Measurements from ENCODE around the gene SYNJ1.
A peak's percentile ranks its signal among the peaks of the same experiment; 100 is the strongest.
"Not testable (repeated sequence)": the region's sequence is repeated elsewhere in the genome, so short reads cannot be mapped to it uniquely, and the experiment has no call there.

The SYNJ1 gene

DNA sequence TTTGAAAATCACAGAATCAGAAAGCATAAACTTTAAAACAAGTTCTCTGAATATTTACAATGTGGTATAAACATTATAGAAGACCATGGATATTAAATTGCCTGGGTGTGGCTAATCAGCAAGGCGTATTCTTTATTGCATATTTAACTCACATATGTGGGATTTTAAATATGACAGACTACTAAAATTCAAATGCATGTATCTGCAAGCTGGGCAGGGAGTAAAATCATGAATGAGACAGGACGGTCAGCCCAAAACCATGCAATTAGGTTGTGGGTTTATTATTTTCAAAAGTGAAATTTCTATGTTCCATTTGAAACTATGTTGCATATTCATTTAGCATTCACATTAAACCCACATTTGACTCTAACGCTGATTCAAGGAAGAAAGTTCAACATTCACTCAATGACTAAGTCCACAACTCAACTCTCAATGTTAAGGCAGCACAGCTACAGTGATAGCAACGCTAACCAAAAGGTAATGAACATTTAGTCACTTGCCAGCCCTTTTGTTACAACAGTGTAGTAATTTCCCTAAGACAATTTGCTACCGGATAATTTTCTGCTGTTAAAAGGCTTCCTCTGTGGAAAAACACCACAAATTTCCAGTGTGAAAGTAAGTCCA, 6.3 kb upstream of the SYNJ1 start:
- no peak for DNase-seq

DNA sequence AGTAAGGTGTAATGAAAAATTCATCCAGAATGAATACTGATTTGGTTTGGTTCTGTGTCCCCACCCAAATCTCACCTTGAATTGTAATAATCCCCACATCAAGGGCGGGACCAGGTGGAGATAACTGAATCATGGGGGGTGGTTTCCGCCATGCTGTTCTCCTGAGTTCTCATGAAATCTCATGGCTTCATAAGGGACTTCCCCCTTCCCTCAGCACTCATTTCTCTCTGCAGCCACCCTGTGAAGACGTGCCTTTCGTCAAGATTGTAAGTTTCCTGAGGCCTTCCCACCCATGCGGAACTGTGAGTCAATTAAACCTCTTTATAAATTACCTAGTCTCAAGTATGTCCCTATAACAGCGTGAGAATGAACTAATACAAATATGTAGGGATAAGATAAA, 5.5 kb upstream of the SYNJ1 start:
- DNase-seq = no peak

DNA sequence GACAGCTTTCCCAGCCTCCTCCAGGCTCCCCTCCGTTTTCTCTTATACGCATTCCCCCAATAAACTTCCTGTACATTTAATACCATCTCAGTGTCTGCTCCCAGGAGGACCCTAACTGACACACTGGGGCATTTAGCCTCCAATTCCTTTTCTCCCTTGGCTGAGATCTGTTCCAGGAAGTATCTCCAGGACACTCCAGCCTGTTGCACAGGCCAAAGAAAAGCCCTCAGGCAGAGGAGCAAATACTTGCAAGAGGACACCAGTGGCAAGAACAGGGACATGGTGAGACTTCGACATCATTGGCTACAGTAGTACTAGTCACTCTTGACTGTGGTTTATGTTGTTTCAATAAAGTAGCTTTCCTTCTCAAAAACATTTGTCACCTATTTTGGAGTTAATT, 4.7 kb upstream of the SYNJ1 start:
- DNase-seq = no peak

DNA sequence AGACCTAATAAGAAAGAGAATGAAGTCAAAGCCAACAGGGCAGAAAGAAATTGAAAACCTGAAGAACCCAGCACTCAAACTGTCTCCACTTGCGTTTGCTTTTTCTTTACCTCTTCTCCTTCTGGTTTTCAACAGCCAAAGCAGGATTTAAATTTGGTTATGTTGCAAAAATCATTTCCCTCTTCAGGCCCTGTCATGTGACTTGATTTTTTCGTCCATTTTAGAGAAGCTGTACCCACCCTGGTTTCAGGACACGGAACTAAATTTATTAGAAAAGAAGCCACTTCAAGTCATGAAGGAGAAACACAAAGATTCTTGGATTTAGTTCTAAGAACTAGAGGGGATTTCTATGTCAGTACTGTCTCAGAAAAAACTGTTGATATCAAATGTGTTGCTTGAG, 1.0 kb upstream of the SYNJ1 start:
- no peak for DNase-seq

DNA sequence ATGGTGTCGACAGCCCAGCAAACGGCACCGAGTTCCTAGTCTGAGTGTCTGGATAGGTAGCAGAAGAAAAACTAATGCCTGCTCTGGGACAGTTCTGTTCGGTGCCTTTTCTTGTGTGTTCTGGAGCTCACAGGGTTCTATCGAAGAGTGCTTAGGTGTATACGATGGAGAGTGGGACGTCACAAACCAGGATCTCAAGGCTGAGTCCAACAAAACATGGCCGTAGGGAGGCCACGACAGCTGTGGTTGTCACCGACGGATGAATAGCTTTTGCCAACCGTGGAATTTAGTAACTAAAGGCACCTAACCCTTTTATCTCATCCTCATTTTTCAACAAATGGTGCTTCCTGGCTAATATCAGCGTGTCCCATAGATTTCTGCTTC, 635 bp upstream of the SYNJ1 start:
- peak in 1 of 2 experiments; percentile 67 for DNase-seq

DNA sequence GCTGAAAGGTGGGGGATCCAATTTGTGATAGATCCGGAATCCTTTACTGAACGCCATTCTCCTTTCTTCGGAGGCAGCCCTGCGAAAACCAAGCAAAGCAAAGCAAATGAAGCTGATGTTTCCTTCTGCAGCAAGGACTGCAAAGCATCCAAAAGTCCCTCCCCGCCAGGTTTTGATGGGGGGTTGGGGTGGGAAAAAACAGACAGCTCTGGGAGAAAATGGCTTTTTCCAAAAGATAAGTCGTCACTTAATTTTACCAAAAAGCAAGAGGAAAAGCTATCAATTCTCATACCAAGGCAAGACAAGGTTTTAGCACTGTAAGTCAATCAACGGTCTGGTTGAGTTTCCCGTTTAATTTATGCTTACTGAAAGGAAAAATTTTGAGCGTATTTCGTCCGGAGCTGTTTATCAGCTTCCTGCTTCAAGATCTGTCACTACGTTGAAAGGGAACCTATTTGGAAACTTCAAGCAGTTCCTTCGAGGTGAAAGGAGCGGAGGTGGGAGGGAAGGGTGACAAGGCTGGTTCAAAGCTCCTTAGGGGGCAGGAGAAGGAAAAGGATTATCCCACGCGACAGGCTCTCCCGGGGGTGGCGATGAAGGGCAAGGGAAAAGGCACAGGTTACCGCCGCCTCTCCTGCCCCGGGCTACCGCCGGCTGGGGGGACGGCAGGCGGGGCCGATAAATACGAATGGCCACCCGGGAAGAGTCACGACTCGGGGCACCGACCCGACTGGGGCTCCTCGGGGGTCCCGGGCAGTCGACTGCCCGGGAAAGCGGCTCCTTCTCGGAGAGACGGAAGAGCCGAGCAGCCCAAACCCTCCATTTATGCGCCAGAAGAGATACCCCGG, 750 bp downstream of the SYNJ1 start:
- DNase-seq = peak; percentile 60 to 68

DNA sequence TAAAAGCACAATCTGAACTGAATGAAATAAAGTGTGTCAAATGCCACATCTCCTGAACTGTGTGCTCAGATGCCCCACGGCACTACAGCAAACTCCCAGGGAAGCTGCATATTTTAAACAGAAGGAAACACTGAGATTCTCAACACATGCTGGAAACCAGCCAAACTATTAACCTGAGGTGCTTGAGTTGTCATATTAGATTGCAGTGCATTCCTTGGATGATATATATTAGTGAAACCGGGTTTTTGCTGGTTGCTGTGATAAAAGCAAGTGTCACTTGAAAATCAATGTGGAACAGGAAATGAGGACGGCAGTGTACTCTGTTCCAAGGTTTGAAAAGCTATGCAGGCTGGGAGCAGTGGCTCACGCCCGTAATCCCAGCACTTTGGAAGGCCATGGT, 8.7 kb downstream of the SYNJ1 start:
- peak in 1 of 2 experiments; percentile 12 for DNase-seq

DNA sequence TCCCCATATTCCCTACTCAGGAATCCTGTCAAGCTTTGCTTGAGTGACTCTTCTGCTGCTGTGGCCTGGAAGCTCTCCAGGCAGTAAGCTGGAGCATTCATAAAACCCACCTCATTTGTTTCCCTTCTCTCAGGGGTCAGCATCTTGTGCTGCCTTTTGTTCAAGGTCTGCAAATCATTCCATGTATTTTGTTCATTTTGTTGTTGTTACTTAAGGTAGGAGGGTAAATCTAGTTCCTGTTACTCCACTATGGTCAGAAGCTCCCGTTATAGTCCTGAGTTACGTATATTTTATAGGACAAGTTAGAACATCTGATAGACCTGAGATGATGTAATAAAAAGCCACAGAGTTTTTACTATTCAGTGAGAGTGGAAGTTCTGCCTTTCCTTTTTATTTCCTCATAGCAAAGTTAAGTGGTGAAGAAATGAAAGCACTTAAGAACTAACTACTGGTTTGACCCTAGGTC, 9.9 kb downstream of the SYNJ1 start:
- DNase-seq = no peak

DNA sequence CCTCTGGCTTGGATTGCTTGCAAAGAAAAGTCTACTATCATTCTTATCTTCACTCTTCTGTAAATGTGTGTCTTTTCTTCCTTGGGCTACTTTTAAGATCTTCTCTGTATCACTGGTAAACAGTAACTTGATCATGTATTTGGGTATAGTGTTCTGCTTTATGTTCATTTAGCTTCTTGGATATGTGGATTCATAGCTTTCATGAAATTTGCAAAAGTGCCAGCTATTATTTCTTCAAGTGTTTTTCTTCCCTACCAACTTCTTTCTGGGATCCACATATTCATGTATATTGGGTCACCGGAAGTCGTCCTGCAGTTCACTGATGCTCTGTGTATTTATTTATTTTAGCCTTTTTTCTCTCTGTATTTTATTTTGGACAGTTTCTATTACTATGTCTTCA, 11.3 kb downstream of the SYNJ1 start:
- DNase-seq = no peak

DNA sequence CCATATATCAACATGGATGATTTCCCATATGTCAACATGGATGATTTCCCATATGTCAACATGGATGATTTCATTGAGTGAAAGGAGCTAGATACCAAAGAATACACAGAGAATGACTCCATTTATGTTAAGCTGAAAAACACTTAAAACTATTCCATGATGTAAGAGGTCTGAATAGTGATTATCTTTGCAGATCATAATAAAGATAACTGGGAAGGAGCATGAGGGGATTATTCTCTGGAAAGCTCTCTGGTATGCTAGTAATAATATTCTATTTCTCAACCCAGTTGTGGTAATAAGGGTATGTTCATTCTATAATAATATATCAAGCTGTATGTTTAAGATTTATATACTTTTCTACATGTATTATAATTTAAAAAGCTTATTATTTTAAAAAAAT, 14.1 kb downstream of the SYNJ1 start:
- no peak for DNase-seq

DNA sequence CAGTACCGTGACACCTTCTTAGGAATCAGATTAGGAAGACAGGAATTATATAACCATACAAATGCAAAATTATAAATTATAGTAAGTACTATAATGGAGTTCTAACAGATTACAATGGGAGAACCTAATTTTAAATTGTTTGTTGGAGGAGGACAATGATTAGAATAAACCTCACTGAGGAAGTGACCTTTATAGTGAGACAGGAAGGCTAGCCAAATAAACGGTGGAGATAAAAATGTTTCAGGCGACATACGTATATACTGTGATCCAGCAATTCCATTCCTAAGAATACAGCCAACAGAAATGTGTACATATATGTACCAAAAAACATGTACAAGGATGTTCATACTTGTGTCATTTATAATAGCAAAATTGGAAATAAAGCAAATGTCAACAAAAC, 15.2 kb downstream of the SYNJ1 start:
- DNase-seq = no peak

DNA sequence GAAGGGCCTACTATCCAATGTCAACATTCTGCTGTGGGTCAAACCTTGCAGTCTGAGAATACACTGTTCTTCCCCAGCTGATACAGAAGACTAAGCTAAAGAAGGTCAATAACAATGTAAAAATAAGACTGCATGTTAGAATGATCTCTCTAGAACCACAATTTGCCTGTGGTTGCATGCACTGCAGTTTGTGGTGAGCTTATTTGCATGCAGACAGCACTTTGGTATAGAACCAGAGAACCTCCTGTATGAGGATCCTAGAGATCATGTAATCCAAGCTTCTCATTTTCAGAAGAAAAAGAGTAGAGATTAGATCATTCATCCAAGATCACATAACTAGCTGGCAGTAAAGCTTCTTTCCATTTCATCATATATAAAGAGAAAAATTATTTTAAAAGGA, 15.8 kb downstream of the SYNJ1 start:
- no peak for DNase-seq

DNA sequence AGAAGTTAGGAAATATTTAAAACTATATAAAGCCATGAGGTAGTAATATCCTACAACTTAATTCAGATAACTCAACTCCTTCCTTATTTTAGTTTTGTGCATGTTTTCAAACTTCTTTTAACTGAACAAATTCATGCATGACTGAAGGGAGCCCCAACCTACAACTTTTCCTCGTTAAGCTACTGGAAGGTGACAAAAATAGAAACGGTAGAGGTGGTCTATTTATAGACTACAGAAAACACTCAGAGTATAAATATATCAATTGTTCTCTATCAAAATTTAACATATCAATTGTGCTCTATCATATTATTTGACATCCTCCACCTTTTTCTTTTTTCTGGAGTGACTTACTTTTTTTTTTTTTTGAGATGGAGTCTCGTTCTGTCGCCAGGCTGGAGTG, 16.8 kb downstream of the SYNJ1 start:
- DNase-seq = no peak

DNA sequence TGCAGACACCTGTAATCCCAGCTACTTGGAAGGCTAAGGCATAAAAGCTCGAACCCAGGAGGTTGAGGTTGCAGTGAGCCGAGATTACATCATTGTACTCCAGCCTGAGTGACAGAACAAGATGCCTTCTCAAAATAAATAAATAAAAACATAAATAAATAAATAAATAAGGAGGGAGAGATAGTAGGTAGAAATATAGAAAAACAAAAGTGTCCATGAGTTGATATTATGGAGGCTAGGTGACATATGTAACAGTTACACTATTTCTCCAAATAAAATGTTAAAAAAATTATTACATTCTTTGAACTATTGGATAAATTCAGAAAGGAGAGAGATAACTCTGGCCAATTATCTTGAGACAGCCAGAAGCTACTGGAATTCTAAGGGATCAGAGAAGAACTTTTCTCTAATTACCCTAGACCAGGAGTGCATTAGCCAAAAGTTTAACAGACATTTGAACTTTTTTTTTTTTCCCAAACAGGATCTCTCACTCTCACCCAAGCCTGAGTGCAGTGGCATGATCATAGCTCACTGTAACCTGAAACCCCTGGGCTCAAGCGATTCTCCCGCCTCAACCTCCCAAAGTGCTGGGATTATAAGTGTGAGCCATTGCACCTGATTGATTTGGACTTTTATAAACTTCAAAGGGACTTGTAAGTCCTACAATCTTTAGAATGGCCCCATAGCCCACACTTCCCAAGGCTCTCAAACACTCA, 17.6 kb downstream of the SYNJ1 start:
- no peak for DNase-seq

DNA sequence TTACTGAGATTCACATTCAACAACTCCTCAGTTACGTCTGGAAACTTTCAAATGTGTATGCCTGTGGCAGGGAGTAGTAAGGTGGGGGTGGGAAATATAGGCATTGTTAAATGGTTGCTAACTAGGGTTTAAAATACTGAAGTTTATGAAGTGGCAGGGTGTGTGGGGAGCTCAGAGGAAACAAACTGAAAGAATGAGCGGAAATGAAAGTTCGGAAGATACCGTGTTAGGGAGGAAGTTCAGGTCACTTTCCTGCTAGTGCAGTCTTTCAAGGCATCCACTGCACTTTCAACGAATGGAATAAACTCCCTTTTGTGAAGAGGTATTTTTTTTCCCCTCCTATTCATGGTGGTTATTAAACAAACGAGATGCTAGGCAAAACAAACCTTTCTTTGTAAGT, 19.7 kb downstream of the SYNJ1 start:
- no peak for DNase-seq

DNA sequence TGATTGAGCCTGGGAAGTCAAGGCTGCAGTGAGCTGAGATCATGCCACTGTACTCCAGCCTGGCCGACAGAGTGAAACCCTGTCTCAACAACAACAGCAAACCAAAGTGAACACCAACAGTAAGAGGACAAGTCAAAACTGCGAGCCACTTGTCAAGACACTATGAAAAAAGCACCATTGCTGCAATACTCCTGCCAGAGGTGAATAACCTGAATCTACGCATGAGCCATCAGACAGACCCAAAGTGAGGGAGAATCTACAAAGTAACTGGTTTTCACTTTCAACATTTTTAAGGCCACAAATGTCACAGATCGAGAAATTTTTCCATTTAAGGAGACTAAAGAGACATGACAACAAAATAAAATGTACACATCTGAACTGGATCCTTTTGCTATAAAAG, 21.9 kb downstream of the SYNJ1 start:
- no peak for DNase-seq

DNA sequence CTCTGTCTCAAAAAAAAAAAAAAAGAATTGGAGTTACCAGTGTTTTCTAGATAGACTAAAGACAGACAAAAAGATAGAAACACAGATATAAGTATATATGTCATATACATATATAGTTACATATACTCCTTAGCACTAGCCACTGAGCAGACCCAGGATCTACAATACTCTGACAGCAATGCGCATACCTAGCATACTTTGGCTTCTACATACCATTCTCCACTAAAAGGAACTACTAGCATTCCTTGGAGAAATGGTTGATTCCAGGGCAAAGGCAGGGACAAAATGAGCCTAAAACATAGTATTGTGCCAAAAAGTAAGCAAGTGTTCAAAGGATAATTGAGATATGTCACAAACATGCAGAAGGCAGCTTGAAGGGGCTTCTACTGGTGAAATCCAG, 22.7 kb downstream of the SYNJ1 start:
- DNase-seq = no peak

DNA sequence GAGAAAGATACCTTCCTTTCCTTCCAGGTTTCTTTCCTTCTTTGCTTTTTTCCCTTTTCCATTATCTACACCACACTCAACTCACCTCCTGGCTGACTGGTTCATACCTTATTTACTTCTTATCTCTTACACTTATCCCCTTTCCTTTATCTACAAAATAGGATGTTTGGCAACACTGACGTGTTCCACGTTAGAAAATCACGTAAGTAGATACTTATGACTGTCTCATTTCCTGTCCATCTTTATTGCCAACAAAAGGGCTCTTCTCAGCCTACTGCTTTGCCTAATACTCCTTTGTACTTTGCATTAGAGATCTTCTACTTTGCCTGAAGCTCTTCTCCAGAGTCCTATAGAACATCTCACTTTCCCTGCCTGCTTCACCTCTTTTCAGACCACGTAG, 25.1 kb downstream of the SYNJ1 start:
- no peak for DNase-seq

DNA sequence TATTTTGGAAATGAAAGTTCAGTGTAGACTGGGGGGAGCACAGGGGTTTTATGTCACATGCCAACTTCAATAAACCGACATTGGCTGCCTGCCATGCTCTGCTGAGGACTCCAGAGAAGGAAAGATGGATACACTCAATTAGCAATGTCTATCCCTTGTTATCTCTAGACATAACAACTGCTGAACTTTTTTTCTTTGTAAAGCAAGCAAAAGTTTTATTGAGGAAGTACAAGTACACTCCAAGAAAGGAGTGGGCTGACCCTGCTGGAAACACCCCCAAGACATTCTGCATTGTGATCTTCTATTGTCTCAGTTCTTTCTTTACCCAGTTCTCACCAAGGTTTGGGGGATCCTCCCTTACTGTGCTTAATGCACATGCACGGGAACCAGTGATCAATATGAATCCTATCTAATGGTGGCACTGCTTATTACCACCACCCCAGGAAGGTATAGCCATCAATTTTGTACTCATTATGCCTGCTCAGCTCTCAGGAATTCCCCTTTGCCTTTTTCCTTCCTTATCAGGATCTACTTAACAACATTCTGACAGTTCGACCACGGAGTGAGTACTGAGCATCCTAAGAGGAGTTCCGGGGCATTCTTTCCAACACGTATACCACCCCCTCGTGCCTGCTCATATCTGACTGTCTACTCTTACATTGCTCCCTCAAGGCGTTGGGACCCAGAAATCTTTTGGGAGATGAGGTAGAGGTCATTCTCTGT, 28.7 kb downstream of the SYNJ1 start:
- no peak for DNase-seq

DNA sequence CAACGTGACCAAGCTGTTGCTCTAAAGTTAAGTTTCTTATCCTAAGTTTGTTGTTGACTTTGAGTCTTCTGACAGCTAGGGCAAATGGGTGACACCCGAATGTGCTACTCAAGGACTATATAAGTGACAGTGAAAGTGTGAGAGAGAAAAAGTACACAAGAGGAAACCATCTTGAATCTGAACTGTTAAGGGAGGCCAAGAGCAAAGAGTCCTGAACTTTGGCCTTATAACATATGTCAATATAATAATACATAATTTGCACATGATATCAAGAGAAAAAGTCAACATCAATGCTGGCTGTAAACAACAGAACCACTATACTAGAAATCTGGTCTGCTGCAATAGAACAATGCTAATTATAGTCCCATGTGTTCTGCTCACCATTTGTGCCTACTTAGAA, 29.5 kb downstream of the SYNJ1 start:
- no peak for DNase-seq

DNA sequence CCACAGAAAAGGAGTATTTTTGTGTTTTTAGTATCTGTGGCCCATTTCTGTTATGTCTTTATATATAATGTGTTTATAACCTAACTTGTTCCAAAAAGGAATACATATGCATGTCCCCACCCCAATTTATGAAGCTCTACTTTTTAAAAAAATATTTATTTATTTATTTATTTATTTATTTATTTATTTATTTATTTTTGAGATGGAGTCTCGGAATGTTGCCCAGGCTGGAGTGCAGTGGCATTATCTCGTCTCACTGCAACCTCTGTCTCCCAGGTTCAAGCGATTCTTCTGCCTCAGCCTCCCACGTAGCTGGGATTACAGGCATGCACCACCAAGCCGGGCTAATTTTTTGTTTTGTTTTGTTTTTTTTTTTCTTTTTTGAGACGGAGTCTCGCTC, 32.3 kb downstream of the SYNJ1 start:
- not testable (repeated sequence) for DNase-seq

DNA sequence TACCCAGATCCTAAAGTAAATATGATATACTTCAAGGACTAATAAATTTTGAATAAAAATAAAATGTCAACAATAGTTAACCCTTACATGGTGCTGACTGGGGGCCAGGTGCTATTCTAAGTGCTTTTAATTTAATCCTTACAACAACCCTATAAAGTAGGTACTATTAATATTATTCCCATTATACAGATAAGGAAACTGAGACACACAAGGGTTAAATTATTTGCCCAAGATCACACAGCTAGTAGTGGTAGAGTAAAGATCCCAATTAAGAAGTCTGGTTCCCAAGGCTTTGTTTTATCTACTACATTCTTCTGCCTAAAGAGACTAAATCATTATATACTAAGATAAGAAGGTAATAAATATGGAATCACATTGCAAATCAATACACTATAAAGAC, 34.2 kb downstream of the SYNJ1 start:
- DNase-seq = no peak

DNA sequence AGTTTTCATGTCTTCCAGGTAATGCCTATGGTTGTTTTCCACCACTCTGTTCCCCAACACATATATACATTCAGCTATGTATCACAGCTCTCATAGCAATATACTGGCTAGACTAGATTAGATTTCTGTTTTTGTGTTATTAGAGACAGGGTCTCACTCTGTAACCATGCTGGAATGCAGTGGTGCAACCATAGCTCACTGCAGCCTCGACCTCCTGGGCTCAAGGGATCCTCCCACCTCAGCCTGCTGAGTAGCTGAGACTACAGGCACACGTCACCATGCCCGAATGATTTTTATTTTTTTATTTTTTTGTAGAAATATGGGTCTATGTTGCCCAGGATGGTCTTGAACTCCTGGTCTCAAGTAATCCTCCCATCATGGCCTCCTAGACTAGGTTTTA, 37.7 kb downstream of the SYNJ1 start:
- no peak for DNase-seq

Data from NCI-H524 (cell line).